ENCODE results near the gene ALG10.

DNA sequence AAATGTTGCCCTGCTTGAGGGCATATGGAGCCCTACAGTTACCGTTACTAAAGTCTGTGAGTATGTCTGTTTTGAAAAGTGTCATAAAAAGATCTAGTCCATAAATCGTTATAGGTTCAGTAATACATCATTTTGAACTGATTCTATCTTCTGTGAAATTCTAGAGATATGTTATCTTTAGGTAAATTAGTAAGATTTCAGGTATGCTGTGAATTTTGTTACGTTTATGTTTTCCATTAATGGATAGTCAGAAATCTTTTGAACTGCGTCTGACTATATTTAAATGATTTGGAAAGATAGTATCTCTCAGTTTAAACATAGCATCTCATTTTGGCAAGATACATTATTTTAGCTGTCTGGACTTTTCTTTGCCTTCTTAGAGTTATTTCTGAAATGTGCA, 8.3 kb downstream of the ALG10 start:
- TF ChIP-seq CTCF (IDR thresholded peaks at IDR 0.05; ENCODE audit: insufficient read depth, low read length, poor library complexity, severe bottlenecking) (no peak), EZH2phosphoT487 (conservative IDR thresholded peaks at IDR 0.05; ENCODE audit: low read length) (no peak)
